Lower leg skin (tissue), 3 donors: ENCODE data around the gene MYADML2.

Source experiments
- POLR2A ChIP-seq, 2 donors: fragments of 450-650 bp; IDR thresholded peaks; one replicate each; pipeline ENCODE4 v1.6.1; 2016 to 2017; ENCODE audit warnings: antibody characterized with exemption in 2 of 2, mild to moderate bottlenecking in 1 of 2, moderate library complexity in 1 of 2
- TF ChIP-seq, protein P1 (sequence below), 3 donors: fragments of 450-650 bp; IDR thresholded peaks; one replicate each; pipeline ENCODE4 v1.5.1; 2016; ENCODE audit warnings: antibody characterized with exemption in 3 of 3, mild to moderate bottlenecking in 3 of 3, moderate library complexity in 2 of 3

DNA sequence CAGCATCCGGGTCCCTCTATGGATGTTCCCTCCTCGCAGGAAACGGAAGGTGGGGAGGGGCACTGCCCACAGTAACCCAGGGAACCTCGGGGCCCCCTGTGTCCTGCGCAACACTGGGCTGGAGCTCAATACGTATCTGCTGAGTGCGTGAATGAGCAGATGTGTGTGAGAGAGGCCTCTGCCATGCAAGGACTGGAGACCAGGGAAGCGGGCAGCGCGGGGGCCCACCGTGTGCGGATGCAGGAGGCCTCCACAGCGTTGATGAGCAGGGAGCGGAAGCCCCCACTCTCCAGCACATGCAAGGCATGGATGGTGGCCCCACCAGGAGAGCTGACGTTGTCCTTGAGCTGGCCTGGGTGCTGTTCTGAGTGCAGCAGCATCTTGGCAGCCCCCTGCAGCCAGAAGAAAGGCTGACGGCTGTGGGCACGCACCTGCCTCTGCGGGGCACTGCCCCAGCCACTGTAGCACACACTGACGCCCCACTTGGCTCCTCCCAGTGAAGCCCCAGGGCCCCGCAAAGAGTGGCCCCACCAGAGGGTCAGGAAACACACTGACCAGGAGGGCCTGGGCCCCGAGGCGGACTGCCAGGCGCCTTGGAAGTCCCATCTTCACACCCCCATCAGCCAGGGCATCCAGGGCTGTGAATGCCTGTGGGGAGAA is 12.8 kb downstream of the MYADML2 start:
- TF ChIP-seq, protein P1, sequence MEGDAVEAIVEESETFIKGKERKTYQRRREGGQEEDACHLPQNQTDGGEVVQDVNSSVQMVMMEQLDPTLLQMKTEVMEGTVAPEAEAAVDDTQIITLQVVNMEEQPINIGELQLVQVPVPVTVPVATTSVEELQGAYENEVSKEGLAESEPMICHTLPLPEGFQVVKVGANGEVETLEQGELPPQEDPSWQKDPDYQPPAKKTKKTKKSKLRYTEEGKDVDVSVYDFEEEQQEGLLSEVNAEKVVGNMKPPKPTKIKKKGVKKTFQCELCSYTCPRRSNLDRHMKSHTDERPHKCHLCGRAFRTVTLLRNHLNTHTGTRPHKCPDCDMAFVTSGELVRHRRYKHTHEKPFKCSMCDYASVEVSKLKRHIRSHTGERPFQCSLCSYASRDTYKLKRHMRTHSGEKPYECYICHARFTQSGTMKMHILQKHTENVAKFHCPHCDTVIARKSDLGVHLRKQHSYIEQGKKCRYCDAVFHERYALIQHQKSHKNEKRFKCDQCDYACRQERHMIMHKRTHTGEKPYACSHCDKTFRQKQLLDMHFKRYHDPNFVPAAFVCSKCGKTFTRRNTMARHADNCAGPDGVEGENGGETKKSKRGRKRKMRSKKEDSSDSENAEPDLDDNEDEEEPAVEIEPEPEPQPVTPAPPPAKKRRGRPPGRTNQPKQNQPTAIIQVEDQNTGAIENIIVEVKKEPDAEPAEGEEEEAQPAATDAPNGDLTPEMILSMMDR (IDR thresholded peaks at IDR 0.05), result no peak
- no peak for TF ChIP-seq POLR2A (IDR thresholded peaks at IDR 0.05)
